Keratinocyte (primary cell): ENCODE measurements around the gene TLR8.

ENCODE experiments used
- EZH2 ChIP-seq: IDR thresholded peaks from one replicate; pipeline ENCODE4 v1.6.1; 2012; ENCODE audit warnings: inconsistent platforms, mild to moderate bottlenecking, low read length, moderate library complexity
- TF ChIP-seq, protein P1 (sequence below), 3 experiments: IDR thresholded peaks in 1 of 3; conservative IDR thresholded peaks in 1 of 3; optimal IDR thresholded peaks in 1 of 3; 2 replicates in 2 of 3; 3 replicates in 1 of 3; pipeline versions ENCODE3 to v1.5.1; 2011; ENCODE audit warnings: low read length in 3 of 3, mild to moderate bottlenecking in 3 of 3, moderate library complexity in 2 of 3, control low read depth in 1 of 3, inconsistent platforms in 1 of 3; ENCODE audit not compliant: insufficient read depth in 2 of 3; ENCODE audit errors: extremely low read depth in 1 of 3

DNA sequence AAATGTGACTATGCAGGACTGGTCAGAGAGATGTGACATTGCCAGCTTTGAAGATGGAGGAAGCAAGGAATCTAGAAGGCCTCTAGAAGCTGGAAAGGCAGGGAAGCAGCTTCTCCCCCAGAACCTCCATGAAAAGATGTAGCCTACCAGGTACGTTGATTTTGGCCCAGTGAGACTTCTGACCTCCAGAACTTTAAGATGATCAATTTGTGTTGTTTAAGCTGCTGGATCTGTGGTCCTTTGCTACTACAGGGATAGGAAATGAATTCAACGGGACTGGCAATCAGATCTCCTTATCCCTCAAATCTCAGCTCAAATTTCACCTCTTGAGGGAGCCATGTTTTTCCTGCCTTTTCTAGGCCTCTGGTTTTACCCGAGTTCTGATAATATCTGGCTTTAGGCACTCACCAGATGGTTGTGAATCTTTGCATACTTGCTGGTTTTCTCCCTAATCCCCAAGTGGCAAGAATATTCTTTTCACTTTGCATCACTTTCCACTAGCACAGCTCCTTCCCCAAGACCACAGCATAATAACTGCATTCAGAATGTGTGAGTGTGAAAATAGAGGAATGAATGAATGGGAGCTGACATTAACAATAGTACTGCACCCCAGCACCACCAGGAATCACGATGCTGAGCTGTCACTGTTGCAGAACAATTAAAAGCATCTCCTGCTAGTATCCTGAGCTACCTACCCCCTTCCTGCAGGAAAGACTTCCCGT lies 42.9 kb downstream of the TLR8 start:
- TF ChIP-seq, protein P1, sequence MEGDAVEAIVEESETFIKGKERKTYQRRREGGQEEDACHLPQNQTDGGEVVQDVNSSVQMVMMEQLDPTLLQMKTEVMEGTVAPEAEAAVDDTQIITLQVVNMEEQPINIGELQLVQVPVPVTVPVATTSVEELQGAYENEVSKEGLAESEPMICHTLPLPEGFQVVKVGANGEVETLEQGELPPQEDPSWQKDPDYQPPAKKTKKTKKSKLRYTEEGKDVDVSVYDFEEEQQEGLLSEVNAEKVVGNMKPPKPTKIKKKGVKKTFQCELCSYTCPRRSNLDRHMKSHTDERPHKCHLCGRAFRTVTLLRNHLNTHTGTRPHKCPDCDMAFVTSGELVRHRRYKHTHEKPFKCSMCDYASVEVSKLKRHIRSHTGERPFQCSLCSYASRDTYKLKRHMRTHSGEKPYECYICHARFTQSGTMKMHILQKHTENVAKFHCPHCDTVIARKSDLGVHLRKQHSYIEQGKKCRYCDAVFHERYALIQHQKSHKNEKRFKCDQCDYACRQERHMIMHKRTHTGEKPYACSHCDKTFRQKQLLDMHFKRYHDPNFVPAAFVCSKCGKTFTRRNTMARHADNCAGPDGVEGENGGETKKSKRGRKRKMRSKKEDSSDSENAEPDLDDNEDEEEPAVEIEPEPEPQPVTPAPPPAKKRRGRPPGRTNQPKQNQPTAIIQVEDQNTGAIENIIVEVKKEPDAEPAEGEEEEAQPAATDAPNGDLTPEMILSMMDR (optimal IDR thresholded peaks at IDR 0.05 in 1 of 3, IDR thresholded peaks at IDR 0.05 in 1 of 3, conservative IDR thresholded peaks at IDR 0.05 in 1 of 3; ENCODE audit: extremely low read depth in 1 of 3, insufficient read depth in 2 of 3, low read length in 3 of 3): no peak
- no peak for TF ChIP-seq EZH2
